GM21447 (cell line): ENCODE measurements around the gene WDR5B.
A peak's percentile ranks its signal among the peaks of the same experiment; 100 is the strongest.
"Not testable (repeated sequence)": the region's sequence is repeated elsewhere in the genome, so short reads cannot be mapped to it uniquely, and the experiment has no call there.

Experiments
- ATAC-seq: cut with Tn5 transposase; IDR thresholded peaks from one replicate; pipeline ENCODE4 v1.9.1; 2021; ENCODE audit not compliant: unreplicated experiment

WDR5B gene

DNA sequence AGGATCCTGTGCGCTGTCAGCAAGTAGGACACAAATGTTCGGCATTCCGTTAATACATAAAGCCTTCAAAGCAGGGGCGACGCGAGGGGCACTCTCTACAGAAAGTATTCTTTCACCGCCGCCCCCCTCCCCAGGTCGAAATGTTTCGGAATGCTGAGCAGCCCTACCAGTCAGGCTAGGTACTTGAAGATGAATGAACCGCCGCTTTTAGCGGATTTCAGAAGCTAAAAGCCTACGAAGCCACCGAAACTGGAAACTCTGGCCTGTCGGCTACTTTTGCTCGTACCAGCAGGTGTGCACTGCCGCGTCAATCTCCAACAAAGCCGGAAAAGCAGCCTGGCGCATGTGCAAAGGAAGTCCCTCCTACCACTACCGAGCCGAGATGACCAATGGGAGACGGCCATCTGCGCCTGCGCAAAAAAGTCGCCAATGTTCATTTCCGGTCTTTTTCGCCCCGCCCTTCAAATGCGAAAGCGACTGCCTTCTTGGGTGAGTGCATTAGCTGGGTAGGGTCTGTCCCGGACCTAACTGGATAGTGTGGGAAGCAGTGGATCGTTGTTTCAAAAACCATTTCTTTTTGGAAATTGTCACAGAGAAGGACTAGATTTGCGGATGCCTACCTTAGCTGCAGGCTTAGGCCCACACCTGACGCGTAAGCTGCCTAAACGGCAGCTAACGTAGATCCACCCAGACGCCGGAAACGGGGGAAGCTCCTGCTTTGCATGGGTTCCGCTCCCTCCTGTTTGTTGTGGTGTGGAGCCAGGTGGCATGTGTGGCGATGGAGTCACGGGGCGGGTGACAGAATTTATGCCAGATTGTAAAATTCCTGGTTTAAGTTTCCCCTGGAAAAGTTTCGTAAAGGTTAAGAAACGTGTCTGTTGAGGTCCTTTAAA, at the start of gene WDR5B:
TSS of gene WDR5B (minus strand) at position 301 of the 893 bp plus-strand sequence. CDS start 534 bp downstream, outside the sequence.
- ATAC-seq: peak; percentile 83

DNA sequence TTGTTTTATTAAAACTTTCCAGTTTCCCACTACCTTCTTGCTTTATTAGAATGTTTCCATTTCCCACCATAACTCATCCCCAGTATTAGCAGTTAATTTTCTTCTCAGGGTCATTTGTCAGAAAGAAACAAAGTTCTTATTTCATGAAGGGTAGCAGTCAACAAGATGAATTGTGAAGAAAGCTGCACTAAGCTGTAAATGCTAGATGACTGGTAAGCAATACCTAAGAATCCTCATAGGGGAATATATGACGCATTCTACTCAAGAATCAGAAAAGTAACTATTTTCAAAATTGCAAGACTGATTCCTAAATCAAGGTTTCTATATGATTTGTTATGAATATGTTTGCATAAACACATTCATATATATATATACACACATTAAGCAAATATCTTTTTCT, 48.8 kb upstream of the WDR5B start:
- ATAC-seq: no peak

DNA sequence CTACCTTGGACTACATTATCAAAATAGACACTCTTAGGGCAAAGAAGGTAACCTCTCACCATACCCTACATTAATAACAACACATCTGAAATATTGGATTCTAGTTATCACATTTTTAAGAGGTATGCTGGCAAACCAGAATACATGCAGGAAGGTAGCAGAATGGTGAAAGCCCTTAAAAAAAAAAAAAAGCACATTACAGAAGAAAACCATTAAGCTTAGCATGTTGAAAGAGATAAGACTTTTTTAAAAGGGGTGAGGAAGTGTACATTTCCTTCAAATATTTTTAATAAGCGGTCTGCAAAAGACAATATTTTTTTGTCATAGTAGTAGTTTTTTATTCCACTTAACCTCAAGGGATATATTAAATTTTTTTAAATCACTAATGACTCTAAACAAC, 46.5 kb upstream of the WDR5B start:
- ATAC-seq: no peak

DNA sequence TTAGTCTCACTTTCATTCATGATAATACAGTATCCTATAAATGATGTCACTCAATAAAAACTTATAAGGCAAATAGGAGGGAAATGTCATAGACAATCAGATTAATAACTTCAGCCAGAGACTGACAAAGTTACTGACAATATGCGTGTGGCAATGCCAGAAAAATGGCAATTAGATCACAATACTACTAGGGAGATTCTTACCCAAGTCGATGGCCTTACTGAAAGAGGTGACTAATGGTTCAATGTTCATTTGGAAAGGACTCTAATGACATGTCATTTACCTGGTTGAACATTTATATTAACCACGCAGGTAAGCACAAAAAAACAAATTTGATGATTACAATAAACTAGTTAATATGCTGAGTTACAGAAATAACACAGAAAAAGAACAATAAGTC, 45.9 kb upstream of the WDR5B start:
- no peak for ATAC-seq

DNA sequence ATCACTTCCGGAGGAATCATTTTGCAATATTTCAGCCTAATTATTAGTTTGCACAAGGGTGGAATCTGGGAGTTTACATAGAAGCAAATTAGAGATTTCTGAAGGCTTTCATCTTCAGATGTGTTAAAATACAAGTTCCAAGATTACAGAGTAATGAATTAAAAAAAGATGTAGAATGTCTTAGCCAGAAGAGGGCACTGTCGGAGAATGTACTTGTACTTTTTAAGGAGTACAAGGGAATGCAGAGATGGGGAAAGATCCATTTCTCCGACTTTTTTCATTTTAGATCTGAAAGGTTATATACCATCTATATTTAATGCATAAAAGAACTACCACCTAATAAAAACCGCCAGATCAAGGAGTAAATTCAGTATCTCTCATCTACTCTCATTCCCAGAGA, 43.1 kb upstream of the WDR5B start:
- ATAC-seq: no peak

DNA sequence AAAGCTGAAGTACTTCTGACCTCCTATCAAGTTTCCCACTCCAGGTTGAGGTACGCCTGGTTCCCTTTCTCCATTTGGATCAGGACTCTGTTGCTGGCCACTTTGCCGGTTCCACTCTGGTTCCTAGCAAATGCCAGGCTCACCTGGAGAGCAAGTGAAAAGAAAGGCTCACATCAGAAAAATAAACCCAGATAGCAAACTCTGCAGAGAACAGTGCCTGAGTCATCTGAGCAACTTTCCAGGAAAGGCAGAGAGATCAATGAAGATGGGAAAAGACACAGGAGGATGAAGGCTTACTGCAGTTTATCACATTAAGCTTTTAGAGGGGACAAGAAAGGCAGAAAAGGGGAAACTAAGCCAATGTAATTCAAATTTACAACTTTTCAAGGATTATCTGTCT, 41.8 kb upstream of the WDR5B start:
- ATAC-seq: no peak

DNA sequence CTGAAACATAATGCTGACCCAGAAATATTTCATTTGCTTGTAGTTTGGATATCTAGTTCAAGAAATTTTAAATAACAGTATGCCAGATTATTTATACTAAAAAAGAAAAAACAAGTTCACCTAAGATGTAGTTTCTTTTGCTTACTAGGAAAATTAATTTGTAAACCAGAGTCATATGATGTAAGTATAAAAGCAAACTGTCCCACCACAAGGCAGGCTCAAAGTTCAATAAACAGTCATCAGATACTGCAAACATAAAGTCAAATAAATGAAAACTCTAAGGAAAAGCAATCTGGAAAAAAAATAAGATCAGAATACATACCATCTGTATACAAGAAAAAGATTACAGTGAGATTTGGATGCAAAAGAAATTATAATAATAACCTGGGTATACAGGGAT, 40.2 kb upstream of the WDR5B start:
- ATAC-seq: no peak

DNA sequence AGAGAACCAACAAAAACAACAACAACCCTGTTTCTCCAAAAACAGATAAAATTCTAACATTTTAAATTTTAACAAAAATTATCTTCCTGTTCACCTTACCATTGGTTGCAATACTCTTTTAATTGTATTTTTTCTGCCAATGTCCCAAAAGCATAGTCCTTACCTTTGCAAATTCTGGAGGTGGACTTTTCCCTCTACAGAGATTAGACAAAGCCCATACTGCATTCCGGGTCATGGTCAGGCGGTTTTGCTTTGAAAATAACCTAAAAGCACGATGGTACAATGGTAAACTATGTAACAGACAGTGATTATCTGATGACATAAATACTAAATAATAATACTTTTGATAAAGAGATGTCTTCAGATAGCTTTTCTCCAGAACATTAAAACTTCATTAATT, 35.5 kb upstream of the WDR5B start:
- no peak for ATAC-seq

DNA sequence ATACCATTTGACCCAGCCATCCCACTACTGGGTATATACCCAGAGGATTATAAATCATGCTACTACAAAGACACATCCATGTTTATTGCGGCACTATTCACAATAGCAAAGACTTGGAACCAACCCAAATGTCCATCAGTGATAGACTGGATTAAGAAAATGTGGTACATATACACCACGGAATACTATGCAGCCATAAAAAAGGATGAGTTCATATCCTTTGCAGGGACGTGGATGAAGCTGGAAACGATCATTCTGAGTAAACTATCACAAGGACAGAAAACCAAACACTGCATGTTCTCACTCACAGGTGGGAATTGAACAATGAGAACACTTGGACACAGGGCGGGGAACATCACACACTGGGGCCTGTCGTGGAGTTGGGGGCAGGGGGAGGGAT, 32.4 kb upstream of the WDR5B start:
- ATAC-seq: not testable (repeated sequence)

DNA sequence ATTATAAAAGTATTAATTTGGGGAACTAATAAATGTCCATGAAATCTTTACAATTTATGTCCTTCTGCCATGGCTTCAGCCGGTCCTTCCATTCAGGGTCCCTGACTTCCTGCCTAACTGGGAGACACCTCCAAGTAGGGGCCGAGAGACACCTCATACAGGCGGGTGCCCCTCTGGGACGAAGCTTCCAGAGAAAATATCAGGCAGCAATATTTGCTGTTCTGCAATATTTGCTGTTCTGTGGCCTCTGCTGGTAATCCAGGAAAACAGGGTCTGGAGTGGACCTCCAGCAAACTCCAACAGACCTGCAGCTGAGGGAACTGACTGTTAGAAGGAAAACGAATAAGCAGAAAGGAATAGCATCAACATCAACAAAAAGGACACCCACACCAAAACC, 28.6 kb upstream of the WDR5B start:
- not testable (repeated sequence) for ATAC-seq

DNA sequence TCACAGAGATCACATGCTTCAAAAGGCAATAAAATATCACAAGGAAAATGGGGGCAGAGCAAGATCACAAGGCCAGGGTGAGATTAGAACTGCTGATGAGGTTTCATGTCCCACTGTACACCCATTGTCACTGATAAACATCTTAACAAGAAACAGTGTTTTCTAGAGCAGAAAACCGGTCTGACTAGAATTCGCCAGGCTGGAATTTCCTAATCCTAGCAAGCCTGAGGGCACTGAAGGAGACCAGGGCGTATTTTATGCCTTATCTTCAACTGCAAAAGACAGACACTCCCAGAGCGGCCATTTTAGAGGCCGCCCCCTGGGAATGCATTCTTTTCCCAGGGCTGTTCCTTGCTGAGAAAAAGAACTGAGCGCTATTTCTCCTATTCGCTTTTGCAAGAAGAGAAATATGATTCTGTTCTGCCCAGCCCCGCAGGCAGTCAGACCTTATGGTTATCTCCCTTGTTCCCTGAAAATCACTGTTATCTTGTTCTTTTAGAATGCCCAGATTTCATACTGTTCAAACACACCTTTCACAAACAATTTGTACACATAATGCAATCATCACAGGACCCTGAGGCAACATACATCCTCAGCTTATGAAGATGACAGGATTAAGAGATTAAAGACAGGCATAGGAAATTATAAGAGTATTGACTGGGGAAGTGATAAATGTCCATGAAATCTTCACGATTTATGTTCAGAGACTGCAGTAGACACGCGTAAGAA, 28.1 kb upstream of the WDR5B start:
- ATAC-seq: not testable (repeated sequence)

DNA sequence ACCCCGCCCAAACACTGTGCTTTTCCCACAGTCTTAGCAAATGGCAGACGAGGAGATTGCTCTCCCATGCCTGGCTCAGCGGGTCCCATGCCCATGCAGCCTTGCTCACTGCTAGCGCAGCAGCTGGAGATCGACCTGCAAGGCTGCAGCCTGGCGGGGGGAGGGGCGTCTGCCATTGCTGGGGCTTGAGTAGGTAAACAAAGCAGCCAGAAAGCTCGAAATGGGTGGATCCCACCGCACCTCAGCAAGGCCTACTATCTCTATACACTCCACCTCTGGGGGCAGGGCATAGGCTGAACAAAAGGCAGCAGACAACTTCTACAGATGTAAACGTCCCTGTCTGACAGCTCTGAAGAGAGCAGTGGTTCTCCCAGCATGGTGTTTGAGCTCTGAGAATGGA, 27.2 kb upstream of the WDR5B start:
- ATAC-seq: no peak

DNA sequence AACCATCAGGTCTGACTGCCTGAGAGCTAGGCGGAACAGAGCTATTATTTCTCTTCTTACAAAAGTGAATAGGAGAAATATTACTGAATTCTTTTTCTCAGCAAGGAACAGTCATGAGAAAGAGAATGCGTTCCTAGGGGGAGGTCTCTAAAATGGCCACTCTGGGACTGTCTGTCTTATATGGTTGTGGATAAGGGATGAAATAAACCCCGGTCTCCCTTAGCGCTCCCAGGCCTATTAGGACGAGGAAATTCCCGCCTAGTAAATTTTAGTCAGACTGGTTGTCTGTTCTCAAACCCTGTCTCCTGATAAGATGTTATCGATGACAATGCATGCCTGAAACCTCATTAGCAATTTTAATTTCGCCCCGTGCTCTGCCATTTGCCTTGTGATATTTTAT, 20.1 kb upstream of the WDR5B start:
- ATAC-seq: no peak

DNA sequence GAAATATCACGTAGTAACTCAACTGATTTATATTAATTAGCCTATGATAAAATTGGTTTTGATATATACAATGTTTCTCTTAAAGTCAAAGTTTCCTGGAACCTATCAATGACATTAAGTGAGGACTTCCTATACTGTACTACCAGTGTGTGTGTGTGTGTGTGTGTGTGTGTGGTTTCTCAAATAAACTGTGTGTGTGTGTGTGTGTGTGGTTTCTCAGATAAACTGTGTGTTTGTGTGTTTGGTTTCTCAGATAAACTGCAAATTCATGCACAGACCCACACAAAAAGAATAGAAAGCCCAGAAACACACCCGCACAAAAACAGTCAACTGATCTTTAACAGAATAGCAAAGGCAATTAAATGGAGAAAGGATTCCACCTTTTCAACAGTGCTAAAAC, 14.5 kb upstream of the WDR5B start:
- no peak for ATAC-seq

DNA sequence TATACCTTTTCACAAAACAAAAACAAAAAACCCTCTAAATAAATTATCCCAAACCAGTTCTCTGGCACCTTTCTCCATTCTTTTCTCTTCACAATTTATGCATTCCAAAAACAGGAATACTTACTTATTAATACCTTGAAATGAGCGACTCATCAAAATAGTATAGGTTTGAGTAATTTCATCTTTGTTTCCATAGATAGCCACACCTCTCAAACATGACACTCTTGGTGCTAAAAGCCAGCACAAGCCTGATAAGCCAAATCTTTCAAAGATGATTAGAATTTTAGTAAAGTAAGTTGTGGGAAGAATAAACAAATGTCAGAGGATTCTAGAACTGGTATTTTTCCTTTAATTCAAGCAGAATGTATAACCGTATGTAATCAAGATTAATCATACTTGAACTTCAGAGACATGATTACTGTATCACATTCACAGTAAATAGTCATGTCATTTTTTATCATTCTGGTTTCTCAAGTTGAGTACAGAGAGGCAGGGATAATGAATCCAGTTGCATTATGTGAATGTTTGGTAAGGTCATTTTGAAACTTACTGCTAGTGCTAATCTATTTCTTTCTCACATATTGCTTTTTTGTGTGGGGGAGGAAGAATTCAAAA, 12.1 kb upstream of the WDR5B start:
- no peak for ATAC-seq

DNA sequence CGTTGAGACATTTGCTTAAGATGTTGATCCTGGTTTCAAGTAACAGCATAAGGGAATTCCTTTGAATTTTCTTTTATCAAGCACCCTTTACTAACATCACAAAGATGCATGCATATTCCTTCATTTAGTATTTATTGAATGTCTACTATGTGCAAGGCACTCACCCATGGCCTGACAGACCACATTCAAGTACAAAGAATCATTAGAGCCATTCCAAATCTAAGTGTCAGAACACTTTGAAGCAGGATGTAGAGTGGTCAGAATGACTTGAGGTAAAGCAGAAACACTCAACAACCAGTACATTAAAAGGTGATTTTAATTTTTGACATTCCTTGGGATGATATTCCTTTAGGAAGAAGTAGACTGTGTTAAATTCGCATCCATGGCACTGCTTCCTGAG, 6.0 kb upstream of the WDR5B start:
- ATAC-seq: no peak

DNA sequence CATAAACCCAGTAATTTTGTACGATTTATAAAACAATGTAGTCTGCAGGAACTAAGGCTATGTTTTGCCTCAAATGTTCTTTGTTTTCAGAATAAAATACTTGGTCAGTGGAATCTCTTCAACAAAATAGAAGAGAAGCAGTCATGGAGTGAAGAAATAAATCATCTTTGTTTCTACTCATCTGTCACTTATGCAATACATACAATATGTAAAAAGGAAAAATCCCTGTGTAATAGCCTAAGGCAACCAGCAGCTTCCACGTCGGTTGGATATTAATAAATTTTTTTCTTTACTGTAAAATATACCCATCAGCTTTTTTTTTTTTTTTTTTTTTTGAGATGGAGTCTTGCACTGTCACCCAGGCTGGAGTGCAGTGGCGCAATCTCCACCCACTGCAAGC, 5.2 kb upstream of the WDR5B start:
- ATAC-seq: no peak

DNA sequence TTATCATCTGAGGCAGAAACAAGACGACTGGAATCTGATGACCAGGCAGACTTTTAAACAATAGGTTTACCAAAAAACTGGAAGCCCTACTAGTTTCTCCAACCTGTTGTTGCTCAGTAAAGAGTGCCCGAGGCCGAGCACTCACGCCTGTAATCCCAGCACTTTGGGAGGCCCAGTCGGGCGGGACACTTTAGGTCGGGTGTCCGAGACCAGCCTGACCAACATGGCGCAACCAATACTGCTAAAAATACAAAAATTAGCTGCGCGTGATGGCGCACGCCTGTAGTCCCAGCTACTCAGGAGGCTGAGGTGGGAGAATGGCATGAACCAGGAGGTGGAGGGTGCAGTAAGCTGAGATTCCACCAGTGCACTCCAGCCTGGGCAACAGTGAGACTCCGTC, 1.1 kb upstream of the WDR5B start:
- no peak for ATAC-seq

DNA sequence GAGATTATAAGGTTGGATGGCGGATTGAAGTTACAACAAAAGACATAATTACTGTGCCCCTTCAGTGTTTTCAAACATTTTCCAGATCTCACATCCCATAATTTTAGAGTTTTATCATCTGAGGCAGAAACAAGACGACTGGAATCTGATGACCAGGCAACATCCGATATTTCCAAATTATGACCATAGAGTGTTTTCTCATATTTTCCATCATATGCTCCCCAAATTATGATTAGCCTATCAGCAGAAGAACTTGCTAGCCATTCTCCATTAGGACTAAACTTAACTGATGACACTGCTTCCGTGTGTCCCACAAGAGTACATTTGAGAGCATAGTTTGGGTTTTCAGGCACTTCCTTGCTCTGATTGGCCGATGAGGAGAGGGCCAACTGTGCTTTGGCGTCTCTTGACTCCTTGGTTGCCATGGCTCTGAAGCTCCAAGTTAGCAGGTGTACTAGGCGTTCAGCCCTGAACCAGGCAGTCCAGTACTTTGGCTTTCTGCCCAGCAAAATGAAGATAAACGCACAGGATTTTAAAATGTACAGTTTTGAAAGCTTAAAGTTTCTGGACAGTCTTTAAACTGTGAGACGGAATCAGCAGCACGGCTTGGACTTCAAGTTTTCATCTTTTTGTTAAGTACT, 638 bp downstream of the WDR5B start:
- peak; percentile 51 for ATAC-seq

DNA sequence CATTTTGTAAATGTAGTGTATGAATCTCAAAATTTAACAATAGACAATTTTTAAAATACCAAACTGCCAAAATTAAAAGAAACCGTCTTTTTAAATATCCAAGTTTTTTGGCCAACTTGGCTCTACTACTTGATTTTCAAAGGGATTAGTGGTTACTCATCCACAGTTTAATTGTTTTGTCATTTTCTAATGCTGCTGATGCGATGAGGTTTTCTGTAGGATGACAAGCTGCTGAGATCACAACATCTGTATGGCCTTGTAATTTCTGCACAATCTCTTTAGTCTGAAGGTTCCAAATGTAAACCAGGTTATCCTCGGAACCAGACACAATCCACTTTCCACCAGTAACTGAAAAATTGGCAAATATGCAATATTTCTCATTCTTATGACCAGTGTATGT, 1.5 kb downstream of the WDR5B start:
- no peak for ATAC-seq

DNA sequence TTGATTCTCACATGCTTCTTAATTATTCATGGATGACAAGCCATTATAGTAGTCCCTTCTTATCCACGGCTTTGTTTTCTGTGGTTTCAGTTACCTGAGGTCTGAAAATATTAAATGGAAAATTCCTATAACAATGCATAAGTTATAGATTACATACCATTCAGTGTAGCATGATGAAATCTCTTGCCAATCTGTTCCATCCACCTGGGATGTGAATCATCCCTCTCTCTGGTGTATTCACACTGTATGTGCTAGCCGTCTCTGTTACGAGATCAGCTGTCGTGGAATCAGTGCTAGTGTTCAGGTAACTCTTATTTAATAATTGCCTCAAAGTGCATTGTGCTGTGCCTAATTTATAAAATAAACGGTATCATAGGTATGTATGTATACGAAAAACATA, 5.2 kb downstream of the WDR5B start:
- no peak for ATAC-seq
